Upper lobe of right lung (tissue), 1 donor: ENCODE measurements around the gene SSPN. TPM values are rescaled to one million over a fixed set of nuclear protein-coding genes. Genes with fewer than 3 reads are reported as not detected.

Source experiments
- ATAC-seq: fragments of 200-7000 bp; cut with Tn5 transposase; one replicate; pipeline ENCODE4 v1.9.1; 2020; ENCODE audit warnings: mild to moderate bottlenecking, moderate library complexity
- DNase-seq: peaks from one replicate; pipeline ENCODE4 v3.0.0-alpha.2; 2020
- H3K27ac ChIP-seq: fragments of 200-600 bp; one replicate; pipeline ENCODE4 v1.8.0; 2022
- H3K27me3 ChIP-seq: fragments of 200-600 bp; one replicate; pipeline ENCODE4 v1.8.0; 2022; ENCODE audit warnings: mild to moderate bottlenecking
- H3K36me3 ChIP-seq: fragments of 200-600 bp; one replicate; pipeline ENCODE4 v1.8.0; 2022
- H3K4me1 ChIP-seq: fragments of 200-600 bp; one replicate; pipeline ENCODE4 v1.8.0; 2022
- H3K4me3 ChIP-seq: fragments of 200-600 bp; one replicate; pipeline ENCODE4 v1.8.0; 2022; ENCODE audit warnings: mild to moderate bottlenecking
- H3K9me3 ChIP-seq: fragments of 200-600 bp; one replicate; pipeline ENCODE4 v1.8.0; 2022
- intact Hi-C: fragments of 100-400 bp; cut with DNase I; formaldehyde crosslinking; loops from one replicate; pipeline ENCODE4 v1.11.0; 2022
- total RNA-seq: library from RNA; stranded (reverse); fragmentation: NEBNext Ultra II Directional; extraction: Animal tissue kit (Norgen Biotek cat#: 25700); gene quantifications from one replicate; pipeline ENCODE4 v1.2.1, GENCODE V29; 2021
- TF ChIP-seq, protein P1 (sequence below): fragments of 200-600 bp; IDR thresholded peaks from one replicate; pipeline ENCODE4 v1.8.0; 2022; ENCODE audit warnings: antibody characterized with exemption
- donor health status: DM: no; HTN: yes; CAD: no; lungs with severe emphysema.

SSPN gene
- total RNA-seq, 1 donor from 2014 or later: 15.6 TPM

DNA sequence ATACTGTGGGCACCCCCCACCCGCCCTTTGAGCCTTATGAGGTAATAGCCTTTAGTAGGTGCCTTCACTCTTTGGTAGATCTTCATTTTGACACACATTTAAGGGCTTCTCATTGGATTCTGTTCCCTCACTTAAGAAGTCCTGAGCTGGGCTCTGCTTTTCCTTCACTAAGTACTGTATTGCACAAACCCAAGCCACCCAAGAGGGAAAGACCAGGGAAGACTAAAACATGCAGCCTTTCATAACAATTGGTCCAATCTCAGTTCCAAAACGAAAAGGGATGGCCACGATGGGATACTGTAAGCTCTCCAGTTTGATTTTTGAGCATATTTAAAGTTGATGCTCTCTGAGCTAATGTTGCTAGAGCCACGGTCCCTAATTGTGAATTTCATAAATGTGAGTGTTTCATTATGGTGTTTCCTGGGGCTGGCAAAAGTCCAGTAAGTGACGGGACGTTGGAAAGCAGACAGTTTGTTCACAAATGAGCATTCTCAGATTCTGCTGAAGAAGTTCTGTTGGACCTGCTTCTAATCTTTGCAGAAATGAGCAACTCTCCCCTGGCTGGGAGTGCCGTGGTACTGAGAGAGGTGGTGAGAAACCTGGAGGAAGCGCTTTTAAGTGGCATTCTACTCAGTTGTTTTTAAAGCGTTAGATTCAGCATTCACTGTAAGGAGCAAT lies 9.4 kb downstream of the SSPN start:
- TF ChIP-seq, protein P1, sequence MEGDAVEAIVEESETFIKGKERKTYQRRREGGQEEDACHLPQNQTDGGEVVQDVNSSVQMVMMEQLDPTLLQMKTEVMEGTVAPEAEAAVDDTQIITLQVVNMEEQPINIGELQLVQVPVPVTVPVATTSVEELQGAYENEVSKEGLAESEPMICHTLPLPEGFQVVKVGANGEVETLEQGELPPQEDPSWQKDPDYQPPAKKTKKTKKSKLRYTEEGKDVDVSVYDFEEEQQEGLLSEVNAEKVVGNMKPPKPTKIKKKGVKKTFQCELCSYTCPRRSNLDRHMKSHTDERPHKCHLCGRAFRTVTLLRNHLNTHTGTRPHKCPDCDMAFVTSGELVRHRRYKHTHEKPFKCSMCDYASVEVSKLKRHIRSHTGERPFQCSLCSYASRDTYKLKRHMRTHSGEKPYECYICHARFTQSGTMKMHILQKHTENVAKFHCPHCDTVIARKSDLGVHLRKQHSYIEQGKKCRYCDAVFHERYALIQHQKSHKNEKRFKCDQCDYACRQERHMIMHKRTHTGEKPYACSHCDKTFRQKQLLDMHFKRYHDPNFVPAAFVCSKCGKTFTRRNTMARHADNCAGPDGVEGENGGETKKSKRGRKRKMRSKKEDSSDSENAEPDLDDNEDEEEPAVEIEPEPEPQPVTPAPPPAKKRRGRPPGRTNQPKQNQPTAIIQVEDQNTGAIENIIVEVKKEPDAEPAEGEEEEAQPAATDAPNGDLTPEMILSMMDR: no peak
- Histone ChIP-seq H3K36me3 (no peaks in the 10 kb centered on the region), H3K4me3 (no peak overlapping the region), H3K9me3 (no peaks in the 10 kb centered on the region), H3K27me3 (no peaks in the 10 kb centered on the region), H3K4me1 (no peaks in the 10 kb centered on the region), H3K27ac (no peak overlapping the region)
- intact Hi-C loops: no loop called here
- ATAC-seq (no peak), DNase-seq (no peak)

DNA sequence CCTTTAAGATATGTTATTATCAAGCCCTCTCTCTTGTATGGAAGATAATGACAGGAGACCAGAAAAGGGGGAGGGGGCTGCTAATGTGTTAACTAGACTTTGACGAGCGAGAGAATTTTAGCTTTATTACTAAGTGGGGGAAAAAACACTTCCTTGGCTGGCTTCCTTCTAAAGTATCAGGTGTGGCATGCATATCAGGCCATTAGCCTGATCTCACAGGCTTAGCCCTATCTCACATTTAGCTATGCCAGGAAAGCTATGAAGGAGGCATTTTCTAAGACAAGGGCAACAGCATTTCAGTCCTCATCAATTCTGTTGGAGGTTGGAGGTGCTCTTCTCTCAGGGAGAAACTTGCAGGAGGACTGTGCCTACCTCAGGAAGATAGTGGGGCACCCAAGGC lies 9.9 kb downstream of the SSPN start:
- intact Hi-C loops: no loop called here
- ATAC-seq (no peak), DNase-seq (no peak)
- no peaks in the 10 kb centered on the region for H3K4me1 ChIP-seq
- H3K27ac ChIP-seq: no peak overlapping the region
- H3K27me3 ChIP-seq: no peaks in the 10 kb centered on the region
- H3K36me3 ChIP-seq: no peaks in the 10 kb centered on the region
- no peak overlapping the region for H3K4me3 ChIP-seq
- TF ChIP-seq, protein P1: no peak
- no peaks in the 10 kb centered on the region for H3K9me3 ChIP-seq

DNA sequence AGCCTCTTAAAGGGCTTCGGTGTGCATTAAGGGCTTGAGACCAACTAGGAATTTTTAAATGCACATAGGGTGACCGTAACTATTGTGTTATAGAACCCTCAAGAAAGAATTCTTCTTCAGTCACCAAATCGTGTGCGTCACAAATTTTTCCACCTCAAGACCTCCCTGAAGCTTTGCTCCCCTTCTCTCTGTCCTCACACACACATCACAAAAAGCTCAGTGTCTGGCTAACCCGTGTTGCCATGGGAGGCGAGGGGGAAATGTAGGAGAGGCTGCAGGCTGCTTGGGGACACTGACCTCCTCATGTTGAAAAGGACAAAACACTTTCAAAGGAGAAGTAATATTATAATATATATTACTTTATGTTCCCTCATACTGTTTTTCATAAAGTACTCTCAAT lies 10.6 kb downstream of the SSPN start:
- TF ChIP-seq, protein P1: no peak
- H3K27me3 ChIP-seq: no peaks in the 10 kb centered on the region
- H3K36me3 ChIP-seq: no peaks in the 10 kb centered on the region
- intact Hi-C loops: no loop called here
- no peaks in the 10 kb centered on the region for H3K4me1 ChIP-seq
- no peaks in the 10 kb centered on the region for H3K9me3 ChIP-seq
- DNase-seq: no peak
- no peak for ATAC-seq
- no peak overlapping the region for H3K27ac ChIP-seq
- H3K4me3 ChIP-seq: no peak overlapping the region

DNA sequence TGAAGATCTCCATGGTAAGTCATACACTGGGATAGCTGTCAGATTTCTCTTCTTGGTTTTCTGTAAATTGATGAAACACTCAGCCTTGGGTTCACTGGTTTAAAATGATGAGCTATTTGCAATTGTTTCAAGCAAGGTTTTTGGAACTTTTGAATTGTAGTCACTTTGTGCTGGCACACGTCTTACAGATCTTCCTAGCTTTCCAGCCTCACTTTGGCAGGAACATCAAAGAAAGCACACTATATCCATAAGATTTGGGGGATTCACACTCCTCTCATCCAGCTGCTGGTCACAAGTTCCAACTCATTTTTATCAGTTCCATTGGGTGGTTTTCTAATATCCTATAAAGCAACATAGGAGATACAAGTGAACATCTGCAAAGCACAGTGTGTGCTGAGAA lies 16.0 kb downstream of the SSPN start:
- no peak overlapping the region for H3K4me3 ChIP-seq
- no peaks in the 10 kb centered on the region for H3K9me3 ChIP-seq
- no peaks in the 10 kb centered on the region for H3K36me3 ChIP-seq
- ATAC-seq: no peak
- H3K4me1 ChIP-seq: no peaks in the 10 kb centered on the region
- intact Hi-C loops: no loop called here
- TF ChIP-seq, protein P1: no peak
- H3K27ac ChIP-seq: no peak overlapping the region
- DNase-seq: no peak
- no peaks in the 10 kb centered on the region for H3K27me3 ChIP-seq

DNA sequence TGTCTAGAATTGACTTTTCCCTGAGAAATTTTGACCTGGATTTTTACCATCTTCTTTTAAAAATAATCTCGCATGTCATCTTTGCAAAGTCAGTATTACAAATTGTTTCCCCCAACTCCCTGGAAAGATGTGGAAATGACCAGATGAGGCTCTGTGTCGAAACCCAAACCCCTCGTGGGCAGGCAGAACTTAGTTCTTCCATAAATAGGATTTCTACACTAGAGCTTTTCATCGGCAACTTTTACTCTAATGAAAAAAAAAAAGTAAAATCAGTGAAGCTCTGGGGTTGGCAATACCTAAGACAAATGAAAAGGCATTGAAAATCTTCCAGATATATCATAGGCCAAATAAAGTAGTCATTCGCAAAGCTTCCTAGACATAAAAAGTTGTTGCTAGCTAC lies 17.0 kb downstream of the SSPN start:
- no peaks in the 10 kb centered on the region for H3K4me1 ChIP-seq
- H3K27me3 ChIP-seq: no peaks in the 10 kb centered on the region
- no peak overlapping the region for H3K27ac ChIP-seq
- no peak for ATAC-seq
- no peaks in the 10 kb centered on the region for H3K36me3 ChIP-seq
- intact Hi-C loops: no loop called here
- H3K4me3 ChIP-seq: no peak overlapping the region
- H3K9me3 ChIP-seq: no peaks in the 10 kb centered on the region
- TF ChIP-seq, protein P1: no peak
- no peak for DNase-seq

DNA sequence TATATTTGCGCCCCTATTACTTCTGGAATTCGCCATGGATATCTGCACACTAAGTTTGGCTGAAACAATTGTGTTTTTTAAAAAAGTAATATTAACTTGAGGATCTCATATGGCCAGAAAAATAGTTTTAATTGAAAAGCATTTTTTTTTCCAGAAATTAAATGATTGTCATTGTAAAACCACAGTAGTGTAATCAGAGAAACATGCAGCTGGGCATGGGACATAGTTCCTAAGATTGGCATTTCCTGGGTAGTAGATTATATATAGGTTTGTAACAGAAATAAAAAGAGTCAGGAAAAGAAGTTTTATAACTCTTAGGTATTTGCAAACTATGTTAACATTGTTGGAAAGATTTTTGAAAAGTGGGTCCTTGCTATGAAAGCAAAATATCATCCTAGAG lies 17.6 kb downstream of the SSPN start:
- H3K4me3 ChIP-seq: no peak overlapping the region
- H3K9me3 ChIP-seq: no peaks in the 10 kb centered on the region
- H3K36me3 ChIP-seq: no peaks in the 10 kb centered on the region
- ATAC-seq (no peak), DNase-seq (no peak)
- intact Hi-C loops: no loop called here
- no peak overlapping the region for H3K27ac ChIP-seq
- TF ChIP-seq, protein P1: no peak
- no peaks in the 10 kb centered on the region for H3K4me1 ChIP-seq
- no peaks in the 10 kb centered on the region for H3K27me3 ChIP-seq
